Activated CD4-positive, alpha-beta T cell treated with anti-CD3 and anti-CD28 coated beads, Interleukin-2, amount 10 ng/mL, durations not matched to agents 24 days and 14 days (primary cell): Measurements from ENCODE around the gene IL18. TPM values are rescaled to one million over a fixed set of nuclear protein-coding genes. Genes with fewer than 3 reads are reported as not detected.
"Not testable (repeated sequence)": the region's sequence is repeated elsewhere in the genome, so short reads cannot be mapped to it uniquely, and the experiment has no call there.

Source experiments
- DNase-seq: peaks from one replicate; pipeline ENCODE4 v3.0.0; 2022
- H3K27ac Mint-ChIP-seq: one replicate; pipeline ENCODE4 v1.8.0; 2022; ENCODE audit warnings: mild to moderate bottlenecking, mixed read lengths
- H3K27me3 Mint-ChIP-seq: one replicate; pipeline ENCODE4 v1.8.0; 2022; ENCODE audit warnings: mixed read lengths
- H3K36me3 Mint-ChIP-seq: one replicate; pipeline ENCODE4 v1.8.0; 2022; ENCODE audit warnings: low read depth, mild to moderate bottlenecking, mixed read lengths
- H3K4me1 Mint-ChIP-seq: one replicate; pipeline ENCODE4 v1.8.0; 2021; ENCODE audit warnings: mixed read lengths
- H3K4me3 Mint-ChIP-seq: one replicate; pipeline ENCODE4 v1.8.0; 2022; ENCODE audit warnings: mild to moderate bottlenecking, moderate library complexity, mixed read lengths
- H3K9me3 Mint-ChIP-seq: one replicate; pipeline ENCODE4 v1.8.0; 2021; ENCODE audit warnings: mixed read lengths
- intact Hi-C: fragments of 100-400 bp; cut with micrococcal nuclease; formaldehyde crosslinking; loops from one replicate; pipeline ENCODE4 v1.15.1; 2023
- total RNA-seq: library from RNA; stranded (reverse); gene quantifications from 2 replicates; pipeline ENCODE4 v1.2.3, GENCODE V29; 2022

The IL18 gene
- total RNA-seq, 1 donor from 2014 or later = 0.12 TPM

DNA sequence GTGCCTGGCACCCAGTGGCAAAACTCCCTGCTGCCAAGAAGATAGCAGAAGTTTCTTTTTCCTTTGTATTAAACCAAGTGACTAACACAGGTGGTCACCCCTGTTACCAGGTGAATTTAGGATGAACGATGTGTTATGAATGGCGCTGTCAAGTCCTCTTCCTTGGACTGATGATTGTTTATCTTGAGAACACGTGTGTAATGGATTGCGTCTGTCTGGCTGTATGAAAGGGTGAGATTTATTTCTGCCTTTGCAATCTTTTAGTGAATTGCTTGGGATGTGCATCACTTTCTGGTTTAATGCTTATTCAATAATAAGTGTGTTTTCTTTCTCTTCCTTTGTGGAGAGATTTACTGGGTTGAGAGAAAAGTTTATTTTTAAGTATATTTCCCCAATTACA is 40.8 kb downstream of the IL18 start:
- Mint-ChIP-seq H3K9me3 (no peaks in the 10 kb centered on the region), H3K4me3 (no peak overlapping the region), H3K27ac (no peak overlapping the region), H3K4me1 (peaks cover 5% of the 10 kb centered on the region), H3K27me3 (no peaks in the 10 kb centered on the region), H3K36me3 (peaks cover 1% of the 10 kb centered on the region)
- intact Hi-C loops = no loop called here
- no peak for DNase-seq

DNA sequence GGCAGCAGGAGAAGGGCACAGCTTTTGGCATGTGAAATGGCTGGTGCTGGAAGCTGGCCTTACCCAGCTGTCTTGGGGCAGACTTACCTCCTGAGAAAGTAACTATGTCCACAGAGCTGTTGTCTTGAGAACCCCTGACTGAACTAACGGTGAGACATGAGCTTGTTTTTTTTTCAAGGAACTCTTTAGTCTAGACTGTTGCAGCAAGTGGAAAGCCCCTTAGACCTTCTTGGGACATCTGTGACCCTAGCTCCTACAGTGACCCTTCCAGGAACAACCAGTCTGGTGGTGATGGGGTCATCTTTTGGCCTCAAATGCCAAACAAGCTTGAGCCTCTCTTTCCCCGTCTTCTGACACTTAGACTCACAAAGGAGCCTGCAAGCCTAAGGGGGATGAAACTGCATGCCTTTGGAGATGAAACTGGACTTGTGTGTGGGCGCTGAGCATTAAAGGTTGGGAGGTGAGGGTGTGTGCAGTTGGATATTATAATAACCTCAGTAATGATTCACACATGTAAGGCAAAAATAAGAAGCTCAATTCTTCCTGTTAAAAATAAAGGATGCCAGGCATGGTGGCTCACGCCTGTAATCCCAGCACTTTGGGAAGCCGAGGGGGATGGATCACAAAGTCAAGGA is 41.8 kb downstream of the IL18 start:
- H3K4me1 Mint-ChIP-seq = peaks cover 5% of the 10 kb centered on the region
- DNase-seq = no peak

GRCh38 chr11:112118176-112118575 is 45.7 kb downstream of the IL18 start:
- intact Hi-C loops = no loop called here
- Mint-ChIP-seq H3K27ac (no peak overlapping the region), H3K4me1 (peaks cover 5% of the 10 kb centered on the region), H3K9me3 (no peaks in the 10 kb centered on the region), H3K27me3 (no peaks in the 10 kb centered on the region), H3K4me3 (no peak overlapping the region), H3K36me3 (peaks cover 1% of the 10 kb centered on the region)
- DNase-seq = no peak

More for the DNA sequence above, 41.8 kb downstream of the IL18 start:
- intact Hi-C loops = no loop called here
- Mint-ChIP-seq H3K27me3 (no peaks in the 10 kb centered on the region), H3K4me3 (no peak overlapping the region), H3K36me3 (peaks cover 1% of the 10 kb centered on the region), H3K9me3 (no peaks in the 10 kb centered on the region), H3K27ac (no peak overlapping the region)

GRCh38 chr11:112115386-112115785 is 48.5 kb downstream of the IL18 start:
- H3K4me3 Mint-ChIP-seq = no peak overlapping the region
- H3K4me1 Mint-ChIP-seq = peaks cover 3% of the 10 kb centered on the region
- intact Hi-C loops = no loop called here
- no peak overlapping the region for H3K27ac Mint-ChIP-seq
- no peaks in the 10 kb centered on the region for H3K9me3 Mint-ChIP-seq
- no peaks in the 10 kb centered on the region for H3K27me3 Mint-ChIP-seq
- peaks cover 1% of the 10 kb centered on the region for H3K36me3 Mint-ChIP-seq
- no peak for DNase-seq

DNA sequence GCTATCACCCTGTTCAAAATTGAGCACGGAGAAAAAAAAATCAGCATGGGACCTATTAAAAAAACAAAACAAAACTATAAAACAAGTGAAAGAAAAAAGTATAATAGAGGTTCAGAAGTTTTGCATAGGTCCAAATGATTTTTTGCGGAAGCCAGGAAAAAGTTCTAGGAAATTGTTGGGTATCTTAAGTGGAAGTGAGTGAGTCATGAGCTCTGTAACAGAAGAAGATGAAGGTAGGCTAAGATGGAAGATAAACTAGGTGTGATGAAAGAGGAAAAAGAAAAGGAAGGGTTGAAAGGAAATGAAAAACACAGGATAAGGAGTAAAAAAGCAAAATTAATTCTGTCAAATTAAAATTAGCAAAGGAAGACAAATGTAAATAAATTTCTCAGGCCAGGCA is 49.4 kb downstream of the IL18 start:
- Mint-ChIP-seq H3K4me1 (peaks cover 3% of the 10 kb centered on the region), H3K27ac (no peak overlapping the region), H3K36me3 (peaks cover 1% of the 10 kb centered on the region), H3K9me3 (no peaks in the 10 kb centered on the region), H3K4me3 (no peak overlapping the region), H3K27me3 (no peaks in the 10 kb centered on the region)
- intact Hi-C loops = no loop called here
- DNase-seq = no peak

GRCh38 chr11:112113539-112114457 is 50.1 kb downstream of the IL18 start:
- no peaks in the 10 kb centered on the region for H3K27me3 Mint-ChIP-seq
- H3K4me3 Mint-ChIP-seq = no peak overlapping the region
- no peak for DNase-seq
- no peaks in the 10 kb centered on the region for H3K36me3 Mint-ChIP-seq
- H3K27ac Mint-ChIP-seq = no peak overlapping the region
- H3K4me1 Mint-ChIP-seq = peaks cover 3% of the 10 kb centered on the region
- no peaks in the 10 kb centered on the region for H3K9me3 Mint-ChIP-seq
- intact Hi-C loops = loop anchor here (1.0 to 2.0 kb wide), 2 partner anchors 61 to 167 kb away; partner anchors contain the start of gene BCO2

DNA sequence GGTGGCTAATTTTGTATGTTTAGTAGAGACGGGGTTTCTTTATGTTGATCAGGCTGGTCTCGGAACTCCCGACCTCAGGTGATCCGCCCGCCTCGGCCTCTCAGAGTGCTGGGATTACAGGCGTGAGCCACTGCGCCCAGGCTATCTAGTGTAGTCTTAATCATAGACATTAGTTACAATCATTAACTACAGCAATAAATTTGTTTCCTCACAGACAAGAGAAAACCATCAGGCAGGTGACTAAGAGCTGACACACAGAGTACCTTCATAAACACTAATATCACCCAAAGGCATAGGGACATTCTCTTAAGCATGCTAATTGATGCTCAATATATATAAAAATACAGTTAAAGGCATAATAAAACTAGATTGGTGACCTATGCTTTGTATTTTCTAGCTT is 57.8 kb downstream of the IL18 start:
- intact Hi-C loops = no loop called here
- Mint-ChIP-seq H3K27me3 (no peaks in the 10 kb centered on the region), H3K4me1 (no peaks in the 10 kb centered on the region), H3K9me3 (no peaks in the 10 kb centered on the region), H3K27ac (no peak overlapping the region), H3K36me3 (no peaks in the 10 kb centered on the region), H3K4me3 (no peak overlapping the region)
- no peak for DNase-seq

GRCh38 chr11:112103446-112103845 is 60.4 kb downstream of the IL18 start:
- Mint-ChIP-seq H3K9me3 (no peaks in the 10 kb centered on the region), H3K4me1 (no peaks in the 10 kb centered on the region), H3K27me3 (no peaks in the 10 kb centered on the region), H3K27ac (no peak overlapping the region), H3K36me3 (no peaks in the 10 kb centered on the region), H3K4me3 (no peak overlapping the region)
- intact Hi-C loops = no loop called here
- DNase-seq = no peak

DNA sequence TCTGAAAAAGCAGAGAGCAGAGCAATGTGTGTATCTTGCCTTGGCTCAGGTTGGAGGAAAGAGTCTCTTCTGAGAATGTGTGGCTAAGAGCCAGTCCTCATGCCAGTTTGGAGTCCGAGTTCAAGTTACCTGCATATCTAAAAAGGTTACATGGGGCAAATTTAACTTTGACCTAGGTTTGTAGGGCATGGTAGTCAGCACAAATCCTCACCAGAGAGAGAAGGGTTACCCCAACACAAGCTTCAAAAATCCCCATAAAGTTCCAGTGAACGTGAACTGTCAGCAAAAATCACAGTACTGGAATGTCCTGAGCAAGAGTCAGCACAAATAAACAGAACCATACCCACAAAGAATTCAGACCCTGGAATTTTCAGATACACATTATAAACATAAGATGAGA is 63.4 kb downstream of the IL18 start:
- H3K27me3 Mint-ChIP-seq = no peaks in the 10 kb centered on the region
- peaks cover 7% of the 10 kb centered on the region for H3K36me3 Mint-ChIP-seq
- H3K27ac Mint-ChIP-seq = no peak overlapping the region
- H3K9me3 Mint-ChIP-seq = no peaks in the 10 kb centered on the region
- H3K4me3 Mint-ChIP-seq = no peak overlapping the region
- intact Hi-C loops = no loop called here
- DNase-seq = no peak
- H3K4me1 Mint-ChIP-seq = no peaks in the 10 kb centered on the region

- intact Hi-C loops = no loop called here
- Mint-ChIP-seq H3K4me1 (no peaks in the 10 kb centered on the region), H3K27me3 (no peaks in the 10 kb centered on the region), H3K36me3 (peaks cover 13% of the 10 kb centered on the region), H3K27ac (no peak overlapping the region), H3K4me3 (no peak overlapping the region), H3K9me3 (no peaks in the 10 kb centered on the region)
- no peak for DNase-seq
Observed at GRCh38 chr11:112097734-112098528, 66.0 kb downstream of the IL18 start.

- H3K9me3 Mint-ChIP-seq = no peaks in the 10 kb centered on the region
- no peak overlapping the region for H3K27ac Mint-ChIP-seq
- no peak for DNase-seq
- peaks cover 2% of the 10 kb centered on the region for H3K4me1 Mint-ChIP-seq
- H3K36me3 Mint-ChIP-seq = peaks cover 27% of the 10 kb centered on the region
- intact Hi-C loops = no loop called here
- H3K27me3 Mint-ChIP-seq = no peaks in the 10 kb centered on the region
- no peak overlapping the region for H3K4me3 Mint-ChIP-seq
Observed at GRCh38 chr11:112096194-112096593, 67.7 kb downstream of the IL18 start.

DNA sequence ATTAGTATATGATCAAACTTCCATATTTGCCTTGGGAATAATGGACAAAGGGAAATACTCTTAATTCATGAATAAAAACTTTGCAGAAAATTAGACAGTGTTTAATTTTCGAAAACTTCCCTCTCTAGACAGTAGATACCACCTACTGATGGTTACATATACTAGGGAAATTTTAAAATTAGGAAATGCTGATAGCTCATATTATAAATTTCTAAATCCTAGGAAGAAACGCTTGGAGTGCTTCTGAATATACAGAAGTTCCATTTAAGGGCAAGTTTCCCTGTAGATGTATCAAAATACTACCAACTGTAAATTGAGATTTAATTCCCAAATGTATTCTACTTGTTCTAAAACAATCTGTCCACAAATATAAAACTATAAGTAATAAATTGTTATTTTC is 68.6 kb downstream of the IL18 start:
- H3K27ac Mint-ChIP-seq, intact Hi-C loops, H3K27me3 Mint-ChIP-seq: not testable (repeated sequence)

More for the DNA sequence above, 68.6 kb downstream of the IL18 start:
- peaks cover 36% of the 10 kb centered on the region for H3K36me3 Mint-ChIP-seq
- not testable (repeated sequence) for H3K9me3 Mint-ChIP-seq, H3K4me1 Mint-ChIP-seq, H3K4me3 Mint-ChIP-seq, DNase-seq
